ENCODE measurements around the gene SCGB2B2. TPM values are rescaled to one million over a fixed set of nuclear protein-coding genes. Genes with fewer than 3 reads are reported as not detected.
"Not testable (repeated sequence)": the region's sequence is repeated elsewhere in the genome, so short reads cannot be mapped to it uniquely, and the experiment has no call there.

The SCGB2B2 gene
- total RNA-seq, 2 donors from 2014 or later: 0.75 TPM; not detected in 1

DNA sequence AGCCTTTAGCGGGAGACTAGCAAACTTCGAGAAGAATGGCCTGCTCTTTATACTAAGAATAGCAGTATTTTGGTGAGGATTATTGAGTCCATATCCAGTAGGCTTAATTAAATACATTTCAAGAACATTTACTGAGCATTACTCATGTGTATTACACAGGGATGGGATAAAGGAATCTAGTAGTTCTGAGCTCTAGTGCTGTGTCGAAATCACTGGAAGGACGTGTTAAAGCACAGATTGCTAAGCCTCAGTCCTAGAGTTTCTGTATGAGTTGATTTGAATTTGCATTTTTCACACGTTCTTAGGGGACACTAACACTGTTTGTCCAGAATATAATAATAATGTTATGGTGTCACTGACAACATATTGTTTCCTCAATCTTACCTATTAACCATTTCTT is 9.5 kb upstream of the SCGB2B2 start:
- 96 to 100% methylated on average over 2 to 5 of the region's 5 CpGs for WGBS, 2 experiments (ENCODE audit: insufficient coverage in 1 of 2, insufficient read length in 1 of 2)
- peaks cover 9% of the 10 kb centered on the region for H3K27me3 Mint-ChIP-seq (ENCODE audit: insufficient read depth)
- peaks cover 58% of the 10 kb centered on the region for H3K9me3 ChIP-seq (ENCODE audit: control insufficient read depth, low read length)
- H3K4me3 ChIP-seq (ENCODE audit: low read length): no peak overlapping the region
- no peak for DNase-seq
- H3K4me1 Mint-ChIP-seq: no peaks in the 10 kb centered on the region
- H3K36me3 Mint-ChIP-seq (ENCODE audit: low read depth): peaks cover 52% of the 10 kb centered on the region
- peaks cover 56% of the 10 kb centered on the region for H3K9me3 Mint-ChIP-seq
- TF ChIP-seq, protein P1, sequence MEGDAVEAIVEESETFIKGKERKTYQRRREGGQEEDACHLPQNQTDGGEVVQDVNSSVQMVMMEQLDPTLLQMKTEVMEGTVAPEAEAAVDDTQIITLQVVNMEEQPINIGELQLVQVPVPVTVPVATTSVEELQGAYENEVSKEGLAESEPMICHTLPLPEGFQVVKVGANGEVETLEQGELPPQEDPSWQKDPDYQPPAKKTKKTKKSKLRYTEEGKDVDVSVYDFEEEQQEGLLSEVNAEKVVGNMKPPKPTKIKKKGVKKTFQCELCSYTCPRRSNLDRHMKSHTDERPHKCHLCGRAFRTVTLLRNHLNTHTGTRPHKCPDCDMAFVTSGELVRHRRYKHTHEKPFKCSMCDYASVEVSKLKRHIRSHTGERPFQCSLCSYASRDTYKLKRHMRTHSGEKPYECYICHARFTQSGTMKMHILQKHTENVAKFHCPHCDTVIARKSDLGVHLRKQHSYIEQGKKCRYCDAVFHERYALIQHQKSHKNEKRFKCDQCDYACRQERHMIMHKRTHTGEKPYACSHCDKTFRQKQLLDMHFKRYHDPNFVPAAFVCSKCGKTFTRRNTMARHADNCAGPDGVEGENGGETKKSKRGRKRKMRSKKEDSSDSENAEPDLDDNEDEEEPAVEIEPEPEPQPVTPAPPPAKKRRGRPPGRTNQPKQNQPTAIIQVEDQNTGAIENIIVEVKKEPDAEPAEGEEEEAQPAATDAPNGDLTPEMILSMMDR (conservative IDR thresholded peaks at IDR 0.05): no peak
- H3K27ac ChIP-seq (ENCODE audit: low read depth, low read length): no peak overlapping the region
- no peaks in the 10 kb centered on the region for H3K4me1 ChIP-seq (ENCODE audit: control insufficient read depth, insufficient read depth, low read length)
- H3K27me3 ChIP-seq (ENCODE audit: control insufficient read depth, insufficient read depth, low read length, poor library complexity, severe bottlenecking): peaks cover 15% of the 10 kb centered on the region
- no peak overlapping the region for H3K4me3 Mint-ChIP-seq
- H3K27ac Mint-ChIP-seq: no peak overlapping the region
- H3K36me3 ChIP-seq (ENCODE audit: control insufficient read depth, insufficient read depth, low read length): peaks cover 33% of the 10 kb centered on the region
- no peak overlapping the region for H3K9ac ChIP-seq (ENCODE audit: extremely low read depth, low read length, poor library complexity, severe bottlenecking)

DNA sequence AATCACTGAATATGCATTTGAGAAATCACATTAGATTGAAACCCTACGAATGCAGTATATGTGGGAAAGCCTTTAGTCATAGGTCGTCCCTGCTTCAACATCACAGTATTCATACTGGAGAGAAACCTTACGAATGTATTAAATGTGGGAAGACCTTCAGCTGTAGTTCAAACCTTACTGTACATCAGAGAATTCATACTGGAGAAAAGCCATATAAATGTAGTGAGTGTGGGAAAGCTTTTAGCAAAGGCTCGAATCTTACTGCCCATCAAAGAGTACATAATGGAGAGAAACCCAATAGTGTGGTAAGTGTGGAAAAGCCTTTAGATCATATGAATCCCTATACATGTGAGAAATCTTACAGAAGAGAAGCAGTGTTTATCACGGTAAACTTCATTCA is 8.3 kb upstream of the SCGB2B2 start:
- not testable (repeated sequence) for H3K27ac ChIP-seq (ENCODE audit: low read depth, low read length); H3K9ac ChIP-seq (ENCODE audit: extremely low read depth, low read length, poor library complexity, severe bottlenecking); H3K27me3 Mint-ChIP-seq (ENCODE audit: insufficient read depth); H3K4me1 Mint-ChIP-seq; H3K4me3 Mint-ChIP-seq; DNase-seq; H3K27ac Mint-ChIP-seq; H3K4me3 ChIP-seq (ENCODE audit: low read length); H3K4me1 ChIP-seq (ENCODE audit: control insufficient read depth, insufficient read depth, low read length); H3K27me3 ChIP-seq (ENCODE audit: control insufficient read depth, insufficient read depth, low read length, poor library complexity, severe bottlenecking)
- Mint-ChIP-seq H3K36me3 (ENCODE audit: low read depth) (peaks cover 62% of the 10 kb centered on the region), H3K9me3 (peaks cover 65% of the 10 kb centered on the region)
- Histone ChIP-seq H3K9me3 (ENCODE audit: control insufficient read depth, low read length) (peaks cover 69% of the 10 kb centered on the region), H3K36me3 (ENCODE audit: control insufficient read depth, insufficient read depth, low read length) (peaks cover 45% of the 10 kb centered on the region)
- WGBS, 2 experiments (ENCODE audit: insufficient coverage in 1 of 2, insufficient read length in 1 of 2): 89% methylated on average over 4 of the region's 5 CpGs; no CpG with 5 or more reads in 1 of the 2 experiments

DNA sequence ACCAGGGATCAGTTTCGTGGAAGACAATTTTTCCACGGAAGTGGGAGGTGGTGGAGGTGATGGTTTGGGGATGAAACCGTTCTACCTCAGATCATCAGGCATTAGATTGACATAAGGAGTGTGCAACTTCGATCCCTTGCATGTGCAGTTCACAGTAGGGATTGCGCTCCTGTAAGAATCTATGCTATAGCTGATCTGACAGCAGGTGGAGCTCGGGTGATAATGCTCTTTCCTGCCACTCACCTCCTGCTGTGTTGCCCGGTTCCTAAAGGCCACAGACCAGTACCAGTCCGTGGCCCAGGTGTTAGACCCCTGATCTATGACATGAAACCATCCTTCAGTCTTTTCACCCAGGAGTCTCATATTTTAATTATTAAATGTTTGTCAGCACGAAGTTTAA is 4.5 kb upstream of the SCGB2B2 start:
- peaks cover 82% of the 10 kb centered on the region for H3K9me3 Mint-ChIP-seq
- no peak for DNase-seq

More for the DNA sequence above, 4.5 kb upstream of the SCGB2B2 start:
- WGBS, 2 experiments (ENCODE audit: insufficient coverage in 1 of 2, insufficient read length in 1 of 2): 96 to 98% methylated on average over 6 to 8 of the region's 9 CpGs
- Histone ChIP-seq H3K27me3 (ENCODE audit: control insufficient read depth, insufficient read depth, low read length, poor library complexity, severe bottlenecking) (no peaks in the 10 kb centered on the region), H3K27ac (ENCODE audit: low read depth, low read length) (no peak overlapping the region), H3K9me3 (ENCODE audit: control insufficient read depth, low read length) (peaks cover 84% of the 10 kb centered on the region), H3K4me3 (ENCODE audit: low read length) (no peak overlapping the region), H3K36me3 (ENCODE audit: control insufficient read depth, insufficient read depth, low read length) (peaks cover 62% of the 10 kb centered on the region), H3K4me1 (ENCODE audit: control insufficient read depth, insufficient read depth, low read length) (no peaks in the 10 kb centered on the region), H3K9ac (ENCODE audit: extremely low read depth, low read length, poor library complexity, severe bottlenecking) (no peak overlapping the region)
- TF ChIP-seq, protein P1 (conservative IDR thresholded peaks at IDR 0.05): no peak
- H3K27ac Mint-ChIP-seq: no peak overlapping the region
- peaks cover 2% of the 10 kb centered on the region for H3K4me1 Mint-ChIP-seq
- no peak overlapping the region for H3K4me3 Mint-ChIP-seq
- no peaks in the 10 kb centered on the region for H3K27me3 Mint-ChIP-seq (ENCODE audit: insufficient read depth)
- H3K36me3 Mint-ChIP-seq (ENCODE audit: low read depth): peaks cover 78% of the 10 kb centered on the region
